K562 (cell line): ENCODE data around the gene ADAM10. TPM values are rescaled to one million over a fixed set of nuclear protein-coding genes. Genes with fewer than 3 reads are reported as not detected.
A peak's percentile ranks its signal among the peaks of the same experiment; 100 is the strongest.

ENCODE experiments used
- ATAC-seq: fragments of 200-7000 bp; cut with Tn5 transposase; 3 replicates; pipeline ENCODE4 v1.9.1; 2020; ENCODE audit warnings: moderate library complexity
- BruUV-seq: library from RNA; stranded (reverse); fragments of 400-500 nt; replicated peaks from 2 replicates; lab custom pipeline; 2021; lab: Mats Ljungman, UMichigan
- CTCF ChIA-PET: fragments of 300-600 bp; formaldehyde crosslinking; extraction: SDS; loops from one replicate; lab custom pipeline; 2021; ENCODE audit warnings: low intra/inter-chr PET ratio; lab: Yijun Ruan, JAX
- POLR2A ChIA-PET: fragments of 300-600, 350-650 bp; sonication (Branson Sonifier 250); formaldehyde crosslinking; extraction: SDS; loops from one replicate; lab custom pipeline; 2021; ENCODE audit warnings: antibody characterized with exemption, inconsistent platforms; lab: Yijun Ruan, JAX
- DNase-seq, 4 experiments: peaks; one replicate each; pipeline versions ENCODE4 v3.0.0 to v3.0.0-alpha.2; 2011 to 2018; ENCODE audit warnings: low spot score in 3 of 4, mixed read lengths in 3 of 4; ENCODE audit errors: extremely low read depth in 1 of 4
- FAIRE-seq: peaks from 2 replicates; lab custom pipeline; 2011; peaks lifted over from hg19 to GRCh38; lab: Jason Lieb, UNC
- H2AFZ ChIP-seq: 2 replicates; pipeline ENCODE4 v1.6.0; 2011; ENCODE audit warnings: low read depth, low read length, control low read depth, inconsistent platforms
- H3K27ac ChIP-seq: fragments of 200-600 bp; 3 replicates; pipeline ENCODE4 v1.8.0; 2011; ENCODE audit warnings: low read depth, mild to moderate bottlenecking, control low read depth, inconsistent platforms, low read length, moderate library complexity, mixed read lengths; ENCODE audit errors: extremely low read depth
- H3K27me3 ChIP-seq, 2 experiments: fragments of 300-600 bp in 1 of 2; 2 replicates in 1 of 2; 3 replicates in 1 of 2; pipeline versions ENCODE4 v1.6.0 to v1.8.0; 2011; ENCODE audit warnings: inconsistent platforms in 2 of 2, low read length in 2 of 2, mild to moderate bottlenecking in 1 of 2, mixed read lengths in 1 of 2, moderate library complexity in 1 of 2; ENCODE audit not compliant: control insufficient read depth in 2 of 2, insufficient read depth in 2 of 2
- H3K36me3 ChIP-seq: fragments of 300-600 bp; 3 replicates; pipeline ENCODE4 v1.8.0; 2011; ENCODE audit warnings: mild to moderate bottlenecking, low read length, inconsistent platforms; ENCODE audit not compliant: control insufficient read depth, insufficient read depth
- H3K4me1 ChIP-seq, 2 experiments: fragments of 200-600 bp in 1 of 2; replicated peaks in 1 of 2; 2 replicates in 1 of 2; 3 replicates in 1 of 2; pipeline versions ENCODE4 v1.5.1 to v1.8.0; 2011; ENCODE audit warnings: inconsistent platforms in 2 of 2, low read length in 2 of 2, mild to moderate bottlenecking in 1 of 2, mixed read lengths in 1 of 2, moderate library complexity in 1 of 2; ENCODE audit not compliant: control insufficient read depth in 2 of 2, insufficient read depth in 2 of 2
- H3K4me2 ChIP-seq: 2 replicates; pipeline ENCODE4 v1.6.1; 2011; ENCODE audit warnings: low read length, control low read depth, inconsistent platforms, mixed read lengths; ENCODE audit not compliant: insufficient read depth
- H3K4me3 ChIP-seq: fragments of 200-600 bp; sonication (generic), shearing (Covaris generic); 2 replicates; pipeline ENCODE4 v1.5.1; 2016; ENCODE audit warnings: control low read depth, inconsistent platforms
- H3K79me2 ChIP-seq: fragments of 200-600 bp; 3 replicates; pipeline ENCODE4 v1.8.0; 2011; ENCODE audit warnings: low read length, inconsistent platforms; ENCODE audit not compliant: control insufficient read depth, insufficient read depth
- H3K9ac ChIP-seq, 2 experiments: 2 replicates each; pipeline versions ENCODE4 v1.6.0 to v1.6.1; 2011; ENCODE audit warnings: low read depth in 2 of 2, low read length in 2 of 2, control low read depth in 1 of 2, inconsistent platforms in 1 of 2, mild to moderate bottlenecking in 1 of 2, mixed read lengths in 1 of 2; ENCODE audit not compliant: insufficient read depth in 1 of 2
- H3K9me1 ChIP-seq: one replicate; pipeline ENCODE4 v1.6.0; 2011; ENCODE audit warnings: inconsistent platforms, mild to moderate bottlenecking, low read length, moderate library complexity; ENCODE audit not compliant: control insufficient read depth, insufficient read depth
- H3K9me3 ChIP-seq: replicated peaks from 2 replicates; pipeline ENCODE4 v1.5.1; 2011; ENCODE audit warnings: low read depth, low read length, inconsistent platforms; ENCODE audit not compliant: control insufficient read depth, insufficient read depth
- H4K20me1 ChIP-seq: replicated peaks from 2 replicates; pipeline ENCODE4 v1.6.1; 2011; ENCODE audit warnings: low read length, inconsistent platforms, mixed read lengths; ENCODE audit not compliant: control insufficient read depth, insufficient read depth
- ESRRA ChIP-seq: fragments of 450-650 bp; IDR thresholded peaks from 2 replicates; pipeline ENCODE4 v1.6.1; 2014; ENCODE audit warnings: low read depth, mild to moderate bottlenecking, moderate library complexity, borderline replicate concordance
- GATAD2B ChIP-seq: fragments of 450-650 bp; IDR thresholded peaks from 2 replicates; pipeline ENCODE4 v1.6.1; 2017; ENCODE audit warnings: mild to moderate bottlenecking, borderline replicate concordance
- TRIM28 ChIP-seq: fragments of 450-650 bp; IDR thresholded peaks from 2 replicates; pipeline ENCODE4 v1.6.1; 2017
- ZFP1 ChIP-seq: fragments of 450-650 bp; formaldehyde crosslinking; IDR thresholded peaks from 2 replicates; pipeline ENCODE4 v1.4.0; 2020; ENCODE audit warnings: mild to moderate bottlenecking, mixed read lengths
- ZNF561 ChIP-seq: fragments of 450-650 bp; formaldehyde crosslinking; conservative IDR thresholded peaks from 2 replicates; pipeline ENCODE4 v1.4.0; 2020; ENCODE audit warnings: mild to moderate bottlenecking, moderate library complexity
- ZNF589 ChIP-seq: fragments of 200-800 bp; sonication (Bioruptor generic); IDR thresholded peaks from 2 replicates; pipeline ENCODE4 v1.6.1; 2016; ENCODE audit warnings: low read depth, missing genetic modification characterization, missing compliant biosample characterization
- WGBS: fragments of 100-300 bp; shearing (Covaris generic); methylation state at CpG from one replicate; pipeline ENCODE4 v1.1.6; 2016; ENCODE audit warnings: low coverage, mixed read lengths; ENCODE audit not compliant: insufficient coverage; ENCODE audit errors: missing lambda C conversion rate; 5-methylcytosine and 5-hydroxymethylcytosine counted together
- in situ Hi-C: fragments of 300-500 bp; cut with MboI; formaldehyde crosslinking; loops from 4 replicates; pipeline ENCODE4 v1.15.0; 2018; ENCODE audit warnings: inconsistent platforms, mixed read lengths
- intact Hi-C: fragments of 100-400 bp; cut with micrococcal nuclease; formaldehyde crosslinking; loops from 2 replicates; pipeline ENCODE4 v1.14.2; 2022
- polyA plus RNA-seq, 8 experiments: library from polyadenylated mRNA; depleted of rRNA in 4 of 8; stranded (reverse) in 5 of 8; unstranded in 3 of 8; fragments of >200 nt; fragmentation: Nextera tagmentation in 2 of 8; fragmentation: Illumina TruSeq in 1 of 8; extraction: Ambion mirVana in 2 of 8; extraction: Trizol in 1 of 8; gene quantifications; 2 replicates each; pipeline versions ENCODE4 v1.2.1 to v1.2.3, GENCODE V29; 2011 to 2014; ENCODE audit warnings: inconsistent platforms in 1 of 8, missing spikeins in 1 of 8
- total RNA-seq, 7 experiments: library from RNA; depleted of rRNA in 6 of 7; stranded (reverse); fragments of >200 nt in 6 of 7; fragmentation: Illumina TruSeq in 2 of 7; extraction: Trizol in 2 of 7; gene quantifications; 2 replicates each; pipeline versions ENCODE4 v1.2.1 to v1.2.3, GENCODE V29; 2011 to 2021; ENCODE audit warnings: low replicate concordance in 1 of 7
- TF ChIP-seq, protein P1 (sequence below): fragments of 450-650 bp; IDR thresholded peaks from 2 replicates; pipeline ENCODE4 v1.6.1; 2018; ENCODE audit warnings: mild to moderate bottlenecking, low read depth; ENCODE audit not compliant: partially characterized antibody

ADAM10 gene
- total and polyA plus RNA-seq, 9 of the 15 experiments (the other 6 are each of a cell fraction or from before 2014, with no cell fraction given): 11.9 to 152 (median 57.3) TPM

DNA sequence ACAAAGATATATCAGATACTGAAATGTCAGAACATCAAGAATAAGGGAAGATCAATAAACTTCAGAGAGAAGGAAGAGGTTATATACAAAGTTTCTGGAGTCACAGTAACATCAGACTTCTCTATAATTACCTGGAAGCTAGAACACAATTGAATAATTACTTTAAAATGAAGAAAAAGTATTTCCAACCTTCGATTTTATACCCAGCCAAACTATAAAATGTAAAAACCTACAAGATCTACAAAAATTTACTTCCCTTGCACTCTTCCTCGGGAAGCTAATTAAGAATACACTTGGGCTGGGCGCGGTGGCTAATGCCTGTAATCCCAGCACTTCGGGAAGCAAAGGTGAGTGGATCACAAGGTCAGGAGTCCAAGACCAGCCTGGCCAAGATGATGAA, 15.0 kb upstream of the ADAM10 start:
- intact Hi-C loops: no loop called here
- H3K9ac ChIP-seq: no peak overlapping the region
- TF ChIP-seq ZFP1 (CRISPR knock-in tag) (peak; percentile 88), ESRRA (no peak), GATAD2B (no peak), ZNF589 (no peak), ZNF561 (CRISPR knock-in tag) (no peak), TRIM28 (peak; percentile 65; the same call in 1 of the 2 replicates)
- TF ChIP-seq, protein P1, sequence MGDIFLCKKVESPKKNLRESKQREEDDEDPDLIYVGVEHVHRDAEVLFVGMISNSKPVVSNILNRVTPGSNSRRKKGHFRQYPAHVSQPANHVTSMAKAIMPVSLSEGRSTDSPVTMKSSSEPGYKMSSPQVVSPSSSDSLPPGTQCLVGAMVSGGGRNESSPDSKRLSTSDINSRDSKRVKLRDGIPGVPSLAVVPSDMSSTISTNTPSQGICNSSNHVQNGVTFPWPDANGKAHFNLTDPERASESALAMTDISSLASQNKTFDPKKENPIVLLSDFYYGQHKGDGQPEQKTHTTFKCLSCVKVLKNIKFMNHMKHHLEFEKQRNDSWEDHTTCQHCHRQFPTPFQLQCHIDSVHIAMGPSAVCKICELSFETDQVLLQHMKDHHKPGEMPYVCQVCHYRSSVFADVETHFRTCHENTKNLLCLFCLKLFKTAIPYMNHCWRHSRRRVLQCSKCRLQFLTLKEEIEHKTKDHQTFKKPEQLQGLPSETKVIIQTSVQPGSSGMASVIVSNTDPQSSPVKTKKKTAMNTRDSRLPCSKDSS: peak; percentile 21
- H3K4me1 ChIP-seq: no peaks in the 10 kb centered on the region; a peak in 2 of 5 replicates
- FAIRE-seq: no peak
- CTCF ChIA-PET: no interaction called here
- no peak overlapping the region for H2AFZ ChIP-seq
- H3K27ac ChIP-seq: no peak overlapping the region
- H3K36me3 ChIP-seq: no peaks in the 10 kb centered on the region
- DNase-seq: no peak
- no peaks in the 10 kb centered on the region for H3K79me2 ChIP-seq
- peaks cover 7% of the 10 kb centered on the region for H3K9me3 ChIP-seq
- POLR2A ChIA-PET: no interaction called here
- no TSS peak for BruUV-seq
- H3K4me3 ChIP-seq: no peak overlapping the region
- 61% methylated on average over 5 of the region's 5 CpGs for WGBS
- ATAC-seq: no peak
- H3K27me3 ChIP-seq: no peaks in the 10 kb centered on the region
- no peak overlapping the region for H3K4me2 ChIP-seq
- H4K20me1 ChIP-seq: no peaks in the 10 kb centered on the region
- in situ Hi-C loops: no loop called here
- no peaks in the 10 kb centered on the region for H3K9me1 ChIP-seq
